ENCODE data around the gene JPH2.

Gene JPH2

DNA sequence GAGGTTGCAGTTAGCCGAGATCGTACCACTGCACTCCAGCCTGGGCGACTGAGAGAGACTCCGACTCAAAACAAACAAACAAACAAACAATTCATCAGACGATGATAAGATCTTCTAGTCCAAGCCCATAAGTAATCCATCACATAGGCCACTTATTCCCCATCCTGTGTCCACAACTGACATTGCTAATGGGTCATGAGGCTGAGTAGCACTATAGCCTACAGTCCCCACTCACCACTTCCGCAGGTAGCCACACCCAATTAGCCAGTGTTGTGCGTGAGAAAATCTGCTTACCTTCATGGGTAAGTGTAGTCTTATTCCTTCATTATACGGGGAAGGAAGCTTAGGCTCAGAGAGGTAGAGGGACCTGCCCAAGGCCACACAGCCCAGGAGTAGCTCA is 13.1 kb downstream of the JPH2 start:
- H3K27ac ChIP-seq = no peak overlapping the region
- H2AFZ ChIP-seq (ENCODE audit: low read depth) = no peak overlapping the region
- TF ChIP-seq, protein P1, sequence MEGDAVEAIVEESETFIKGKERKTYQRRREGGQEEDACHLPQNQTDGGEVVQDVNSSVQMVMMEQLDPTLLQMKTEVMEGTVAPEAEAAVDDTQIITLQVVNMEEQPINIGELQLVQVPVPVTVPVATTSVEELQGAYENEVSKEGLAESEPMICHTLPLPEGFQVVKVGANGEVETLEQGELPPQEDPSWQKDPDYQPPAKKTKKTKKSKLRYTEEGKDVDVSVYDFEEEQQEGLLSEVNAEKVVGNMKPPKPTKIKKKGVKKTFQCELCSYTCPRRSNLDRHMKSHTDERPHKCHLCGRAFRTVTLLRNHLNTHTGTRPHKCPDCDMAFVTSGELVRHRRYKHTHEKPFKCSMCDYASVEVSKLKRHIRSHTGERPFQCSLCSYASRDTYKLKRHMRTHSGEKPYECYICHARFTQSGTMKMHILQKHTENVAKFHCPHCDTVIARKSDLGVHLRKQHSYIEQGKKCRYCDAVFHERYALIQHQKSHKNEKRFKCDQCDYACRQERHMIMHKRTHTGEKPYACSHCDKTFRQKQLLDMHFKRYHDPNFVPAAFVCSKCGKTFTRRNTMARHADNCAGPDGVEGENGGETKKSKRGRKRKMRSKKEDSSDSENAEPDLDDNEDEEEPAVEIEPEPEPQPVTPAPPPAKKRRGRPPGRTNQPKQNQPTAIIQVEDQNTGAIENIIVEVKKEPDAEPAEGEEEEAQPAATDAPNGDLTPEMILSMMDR (conservative IDR thresholded peaks at IDR 0.05; ENCODE audit: low read depth, low read length) = no peak
- no peak overlapping the region for H3K4me3 ChIP-seq (IDR thresholded peaks at IDR 0.05; ENCODE audit: insufficient read depth, low read depth, low read length)
- no peaks in the 10 kb centered on the region for H3K27me3 ChIP-seq (ENCODE audit: insufficient read depth, low read depth)
- no peaks in the 10 kb centered on the region for H4K20me1 ChIP-seq (ENCODE audit: insufficient read depth)
- H3K9ac ChIP-seq = no peak overlapping the region
- no peaks in the 10 kb centered on the region for H3K79me2 ChIP-seq (ENCODE audit: insufficient read depth, low read depth)
- H3K36me3 ChIP-seq (ENCODE audit: insufficient read depth) = no peaks in the 10 kb centered on the region
- no peak overlapping the region for H3K4me2 ChIP-seq
- H3K4me1 ChIP-seq (ENCODE audit: low read depth, poor library complexity, severe bottlenecking) = no peaks in the 10 kb centered on the region

DNA sequence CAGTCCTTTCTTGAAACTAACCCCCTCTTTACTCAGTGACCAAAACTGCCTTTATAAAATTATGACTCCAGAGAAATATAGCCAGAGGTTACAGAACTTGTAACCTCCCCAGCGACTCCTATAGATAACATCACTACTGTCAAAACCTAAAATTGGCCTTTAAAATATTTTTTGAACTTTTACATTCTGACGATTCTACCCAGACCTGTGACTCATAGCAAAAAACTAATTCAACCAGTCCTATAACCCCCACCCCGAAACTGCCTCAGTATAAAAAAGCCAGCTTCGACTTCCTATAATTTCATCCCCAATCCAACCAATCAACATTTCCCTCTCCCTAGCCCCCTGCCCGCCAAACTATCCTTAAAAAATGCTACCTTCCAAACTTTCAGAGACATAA is 13.9 kb downstream of the JPH2 start:
- H3K9ac ChIP-seq = no peak overlapping the region
- H3K4me1 ChIP-seq (ENCODE audit: low read depth, poor library complexity, severe bottlenecking) = no peaks in the 10 kb centered on the region
- H3K4me3 ChIP-seq (IDR thresholded peaks at IDR 0.05; ENCODE audit: insufficient read depth, low read depth, low read length) = no peak overlapping the region

DNA sequence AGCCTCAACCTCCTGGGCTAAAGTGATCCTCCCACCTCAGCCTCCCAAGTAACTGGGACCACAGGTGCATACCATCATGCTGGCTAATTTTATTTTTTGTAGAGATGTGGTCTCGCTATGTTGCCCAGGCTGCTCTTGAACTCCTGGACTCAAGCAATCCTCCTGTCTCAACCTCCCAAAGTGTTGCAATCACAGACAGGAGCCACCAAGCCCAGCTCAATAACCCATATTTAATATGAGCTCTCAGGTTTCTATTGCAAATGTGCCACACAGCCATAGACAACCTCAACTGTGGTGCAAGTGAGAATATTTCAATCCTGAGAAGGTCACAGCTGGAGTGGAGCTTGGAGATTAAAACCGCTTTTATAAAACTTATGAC is 14.4 kb downstream of the JPH2 start:
- H3K27ac ChIP-seq = no peak overlapping the region
- no peaks in the 10 kb centered on the region for H3K79me2 ChIP-seq (ENCODE audit: insufficient read depth, low read depth)
- H3K9ac ChIP-seq = no peak overlapping the region
- no peak overlapping the region for H2AFZ ChIP-seq (ENCODE audit: low read depth)
- no peak overlapping the region for H3K4me2 ChIP-seq
- TF ChIP-seq, protein P1 (conservative IDR thresholded peaks at IDR 0.05; ENCODE audit: low read depth, low read length) = no peak
- H3K4me1 ChIP-seq (ENCODE audit: low read depth, poor library complexity, severe bottlenecking) = no peaks in the 10 kb centered on the region
- H3K27me3 ChIP-seq (ENCODE audit: insufficient read depth, low read depth) = no peaks in the 10 kb centered on the region
- no peaks in the 10 kb centered on the region for H4K20me1 ChIP-seq (ENCODE audit: insufficient read depth)
- no peak overlapping the region for H3K4me3 ChIP-seq (IDR thresholded peaks at IDR 0.05; ENCODE audit: insufficient read depth, low read depth, low read length)
- H3K36me3 ChIP-seq (ENCODE audit: insufficient read depth) = no peaks in the 10 kb centered on the region

More for the DNA sequence above, 13.9 kb downstream of the JPH2 start:
- Histone ChIP-seq H3K79me2 (ENCODE audit: insufficient read depth, low read depth) (no peaks in the 10 kb centered on the region), H2AFZ (ENCODE audit: low read depth) (no peak overlapping the region), H3K36me3 (ENCODE audit: insufficient read depth) (no peaks in the 10 kb centered on the region), H3K27ac (no peak overlapping the region), H3K27me3 (ENCODE audit: insufficient read depth, low read depth) (no peaks in the 10 kb centered on the region), H4K20me1 (ENCODE audit: insufficient read depth) (no peaks in the 10 kb centered on the region), H3K4me2 (no peak overlapping the region)
- TF ChIP-seq, protein P1 (conservative IDR thresholded peaks at IDR 0.05; ENCODE audit: low read depth, low read length) = no peak

DNA sequence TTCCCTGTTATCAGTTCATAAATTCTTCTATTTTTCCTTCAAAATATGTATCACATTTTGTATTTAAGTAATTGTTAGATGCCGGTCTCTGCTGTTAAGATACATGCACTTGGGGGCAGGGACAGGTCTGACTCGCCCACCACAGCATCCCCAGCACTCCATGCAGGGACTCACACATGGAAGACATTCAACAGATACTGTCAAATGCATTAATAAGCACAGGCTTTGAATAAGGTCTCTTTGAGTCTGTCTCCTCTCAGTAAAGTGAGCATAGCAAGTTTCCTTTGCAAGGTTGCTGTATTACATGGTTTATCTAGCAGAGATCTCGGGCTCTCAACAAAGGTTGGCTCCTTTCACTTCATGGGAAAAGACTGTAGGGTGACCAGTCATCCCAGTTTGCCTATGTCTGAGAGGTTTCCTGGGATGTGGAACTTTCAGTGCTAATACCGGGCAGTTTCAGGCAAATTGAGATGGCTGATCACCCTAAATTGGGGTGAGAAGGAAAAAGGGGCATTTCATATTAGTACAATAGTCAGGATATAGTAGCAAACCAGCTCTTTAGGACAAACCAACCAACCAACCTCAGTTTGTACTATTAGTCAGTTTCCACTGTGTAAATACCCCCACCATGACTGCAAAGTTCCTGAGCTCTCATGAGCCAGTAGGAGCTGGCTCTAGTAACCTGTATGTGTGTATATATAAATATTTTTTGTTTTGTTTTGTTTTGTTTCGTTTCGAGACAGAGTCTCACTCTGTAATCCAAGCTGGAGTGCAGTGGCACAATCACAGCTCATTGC is 15.0 kb downstream of the JPH2 start:
- Histone ChIP-seq H2AFZ (ENCODE audit: low read depth) (no peak overlapping the region), H3K36me3 (ENCODE audit: insufficient read depth) (no peaks in the 10 kb centered on the region), H3K4me2 (no peak overlapping the region), H3K4me3 (IDR thresholded peaks at IDR 0.05; ENCODE audit: insufficient read depth, low read depth, low read length) (no peak overlapping the region), H3K4me1 (ENCODE audit: low read depth, poor library complexity, severe bottlenecking) (no peaks in the 10 kb centered on the region), H4K20me1 (ENCODE audit: insufficient read depth) (no peaks in the 10 kb centered on the region), H3K9ac (no peak overlapping the region), H3K27me3 (ENCODE audit: insufficient read depth, low read depth) (no peaks in the 10 kb centered on the region), H3K27ac (no peak overlapping the region), H3K79me2 (ENCODE audit: insufficient read depth, low read depth) (no peaks in the 10 kb centered on the region)
- TF ChIP-seq, protein P1 (conservative IDR thresholded peaks at IDR 0.05; ENCODE audit: low read depth, low read length) = no peak
